Prostate gland (tissue), 2 donors: ENCODE data around the gene RTBDN.

Experiments used
- CTCF ChIP-seq, 4 experiments: fragments of 200-600 bp in 2 of 4; fragments of 450-650 bp in 2 of 4; sonication (generic) in 2 of 4; IDR thresholded peaks; 1 replicate in 3 of 4; 2 replicates in 1 of 4; pipeline ENCODE4 v1.5.1; 2016 to 2019; ENCODE audit warnings: antibody characterized with exemption in 4 of 4, mild to moderate bottlenecking in 2 of 4, moderate library complexity in 2 of 4
- POLR2A ChIP-seq: fragments of 450-650 bp; IDR thresholded peaks from one replicate; pipeline ENCODE4 v1.6.1; 2016; ENCODE audit warnings: antibody characterized with exemption, mild to moderate bottlenecking

- TF ChIP-seq CTCF (IDR thresholded peaks at IDR 0.05) (peak in 1 of 4 experiments; percentile 21), POLR2A (peak; percentile 39)
Measured at GRCh38 chr19:12778017-12778904, 56.1 kb downstream of the RTBDN start.
